ENCODE results near the gene ELP1.

DNA sequence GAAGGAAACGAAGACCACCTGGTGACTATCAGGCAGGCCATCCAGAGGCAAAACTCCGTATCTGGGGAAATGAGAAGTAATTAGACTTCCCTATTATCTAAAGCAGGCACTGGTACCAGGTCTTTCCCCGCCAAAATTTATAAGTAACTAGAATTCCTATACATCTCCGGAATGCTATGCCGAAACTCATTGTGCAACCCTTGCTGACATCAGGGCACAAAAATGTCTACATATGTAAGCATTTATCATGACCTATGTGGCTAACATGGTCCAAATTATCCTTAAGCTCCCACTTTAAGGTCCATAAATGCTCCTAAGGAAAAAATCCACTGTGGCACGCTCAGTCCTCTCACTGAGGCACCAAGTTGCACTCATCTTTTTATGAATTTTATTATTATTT, 95.9 kb downstream of the ELP1 start:
- TF ChIP-seq, protein P1, sequence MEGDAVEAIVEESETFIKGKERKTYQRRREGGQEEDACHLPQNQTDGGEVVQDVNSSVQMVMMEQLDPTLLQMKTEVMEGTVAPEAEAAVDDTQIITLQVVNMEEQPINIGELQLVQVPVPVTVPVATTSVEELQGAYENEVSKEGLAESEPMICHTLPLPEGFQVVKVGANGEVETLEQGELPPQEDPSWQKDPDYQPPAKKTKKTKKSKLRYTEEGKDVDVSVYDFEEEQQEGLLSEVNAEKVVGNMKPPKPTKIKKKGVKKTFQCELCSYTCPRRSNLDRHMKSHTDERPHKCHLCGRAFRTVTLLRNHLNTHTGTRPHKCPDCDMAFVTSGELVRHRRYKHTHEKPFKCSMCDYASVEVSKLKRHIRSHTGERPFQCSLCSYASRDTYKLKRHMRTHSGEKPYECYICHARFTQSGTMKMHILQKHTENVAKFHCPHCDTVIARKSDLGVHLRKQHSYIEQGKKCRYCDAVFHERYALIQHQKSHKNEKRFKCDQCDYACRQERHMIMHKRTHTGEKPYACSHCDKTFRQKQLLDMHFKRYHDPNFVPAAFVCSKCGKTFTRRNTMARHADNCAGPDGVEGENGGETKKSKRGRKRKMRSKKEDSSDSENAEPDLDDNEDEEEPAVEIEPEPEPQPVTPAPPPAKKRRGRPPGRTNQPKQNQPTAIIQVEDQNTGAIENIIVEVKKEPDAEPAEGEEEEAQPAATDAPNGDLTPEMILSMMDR (IDR thresholded peaks at IDR 0.05) = no peak
- TF ChIP-seq POLR2A (IDR thresholded peaks at IDR 0.05) = no peak
